IMR-90 (cell line): Measurements from ENCODE around the gene AADAC. TPM values are rescaled to one million over a fixed set of nuclear protein-coding genes. Genes with fewer than 3 reads are reported as not detected.

ENCODE experiments used
- ATAC-seq: fragments of 200-7000 bp; cut with Tn5 transposase; 2 replicates; pipeline ENCODE4 v1.9.1; 2020; ENCODE audit warnings: low read depth, mild to moderate bottlenecking, moderate library complexity
- BruUV-seq: library from RNA; stranded (reverse); fragments of 400-500 nt; replicated peaks from 2 replicates; lab custom pipeline; 2021; lab: Mats Ljungman, UMichigan
- CTCF ChIA-PET: fragments of 300-600 bp; formaldehyde crosslinking; extraction: SDS; loops from one replicate; lab custom pipeline; 2021; ENCODE audit warnings: antibody characterized with exemption; lab: Yijun Ruan, JAX
- POLR2A ChIA-PET: fragments of 300-600 bp; sonication (Branson Sonifier 250); formaldehyde crosslinking; loops from one replicate; lab custom pipeline; 2022; ENCODE audit warnings: antibody characterized with exemption; ENCODE audit not compliant: unreplicated experiment; lab: Charles Lee
- DNase-seq: peaks from one replicate; pipeline ENCODE4 v3.0.0; 2013
- H2AFZ ChIP-seq: replicated peaks from 2 replicates; pipeline ENCODE3; 2013; ENCODE audit warnings: low read length, mild to moderate bottlenecking; ENCODE audit not compliant: poor library complexity
- H2AK5ac ChIP-seq: 2 replicates; pipeline ENCODE4 v1.6.1; 2013; ENCODE audit warnings: low read depth, low read length, inconsistent platforms
- H2AK9ac ChIP-seq: replicated peaks from 2 replicates; pipeline ENCODE3; 2013; ENCODE audit warnings: mild to moderate bottlenecking, low read depth, low read length, moderate library complexity; ENCODE audit not compliant: poor library complexity
- H2BK120ac ChIP-seq: 2 replicates; pipeline ENCODE4 v1.6.1; 2013; ENCODE audit warnings: low read depth, low read length, inconsistent platforms
- H2BK15ac ChIP-seq: 3 replicates; pipeline ENCODE4 v1.6.1; 2013; ENCODE audit warnings: low read depth, low read length, inconsistent platforms
- H2BK20ac ChIP-seq: 2 replicates; pipeline ENCODE4 v1.6.1; 2013; ENCODE audit warnings: low read depth, mild to moderate bottlenecking, inconsistent platforms, low read length, moderate library complexity
- H2BK5ac ChIP-seq: 2 replicates; pipeline ENCODE4 v1.6.1; 2013; ENCODE audit warnings: mild to moderate bottlenecking, low read depth, low read length, inconsistent platforms; ENCODE audit not compliant: poor library complexity, severe bottlenecking
- H3K14ac ChIP-seq: replicated peaks from 2 replicates; pipeline ENCODE4 v1.6.1; 2013; ENCODE audit warnings: low read depth, low read length, inconsistent platforms
- H3K18ac ChIP-seq: 2 replicates; pipeline ENCODE4 v1.6.1; 2013; ENCODE audit warnings: low read depth, low read length, control low read depth
- H3K23ac ChIP-seq: 2 replicates; pipeline ENCODE4 v1.6.1; 2013; ENCODE audit warnings: low read depth, low read length, inconsistent platforms
- H3K27ac ChIP-seq: 2 replicates; pipeline ENCODE4 v1.5.1; 2013; ENCODE audit warnings: mild to moderate bottlenecking, control low read depth, low read length; ENCODE audit not compliant: insufficient read depth
- H3K27me3 ChIP-seq: 2 replicates; pipeline ENCODE4 v1.6.1; 2013; ENCODE audit warnings: low read length; ENCODE audit not compliant: control insufficient read depth, insufficient read depth
- H3K36me3 ChIP-seq: 2 replicates; pipeline ENCODE4 v1.6.1; 2013; ENCODE audit warnings: low read length, mixed read lengths; ENCODE audit not compliant: control insufficient read depth, insufficient read depth
- H3K4ac ChIP-seq: 2 replicates; pipeline ENCODE4 v1.6.1; 2013; ENCODE audit warnings: low read depth, low read length, inconsistent platforms
- H3K4me1 ChIP-seq: 2 replicates; pipeline ENCODE4 v1.6.1; 2013; ENCODE audit warnings: low read length, mixed read lengths; ENCODE audit not compliant: control insufficient read depth, insufficient read depth
- H3K4me2 ChIP-seq: 2 replicates; pipeline ENCODE4 v1.6.1; 2013; ENCODE audit warnings: low read depth, mild to moderate bottlenecking, control low read depth, low read length, moderate library complexity
- H3K4me3 ChIP-seq: 2 replicates; pipeline ENCODE4 v1.5.1; 2013; ENCODE audit warnings: low read depth, mild to moderate bottlenecking, control low read depth, low read length, moderate library complexity; ENCODE audit not compliant: insufficient read depth
- H3K56ac ChIP-seq: 2 replicates; pipeline ENCODE4 v1.6.1; 2013; ENCODE audit warnings: low read length, inconsistent platforms; ENCODE audit not compliant: insufficient read depth; ENCODE audit errors: extremely low read depth
- H3K79me1 ChIP-seq, 2 experiments: 2 replicates each; pipeline ENCODE4 v1.6.1; 2013; ENCODE audit warnings: low read length in 2 of 2, inconsistent platforms in 1 of 2, low read depth in 1 of 2
- H3K9ac ChIP-seq: 2 replicates; pipeline ENCODE4 v1.6.1; 2013; ENCODE audit warnings: low read depth, low read length, control low read depth
- H3K9me1 ChIP-seq: 2 replicates; pipeline ENCODE4 v1.6.1; 2013; ENCODE audit warnings: low read length, inconsistent platforms; ENCODE audit not compliant: insufficient read depth
- H3K9me3 ChIP-seq: 2 replicates; pipeline ENCODE4 v1.6.1; 2013; ENCODE audit warnings: low read length; ENCODE audit not compliant: control insufficient read depth, insufficient read depth
- H4K20me1 ChIP-seq: 2 replicates; pipeline ENCODE4 v1.6.1; 2013; ENCODE audit warnings: low read length, inconsistent platforms; ENCODE audit not compliant: insufficient read depth
- H4K5ac ChIP-seq: 2 replicates; pipeline ENCODE4 v1.6.1; 2013; ENCODE audit warnings: mild to moderate bottlenecking, low read depth, low read length, control low read depth
- H4K8ac ChIP-seq, 2 experiments: 2 replicates each; pipeline ENCODE4 v1.6.1; 2013; ENCODE audit warnings: low read depth in 2 of 2, low read length in 2 of 2, control low read depth in 1 of 2, inconsistent platforms in 1 of 2
- H4K91ac ChIP-seq: 2 replicates; pipeline ENCODE4 v1.6.1; 2013; ENCODE audit warnings: low read depth, low read length, inconsistent platforms; ENCODE audit not compliant: insufficient read depth
- BHLHE40 ChIP-seq: fragments of 150-350 bp; IDR thresholded peaks from 2 replicates; pipeline ENCODE4 v1.6.1; 2016; ENCODE audit warnings: mild to moderate bottlenecking, low read depth, low read length
- CEBPB ChIP-seq: IDR thresholded peaks from 2 replicates; pipeline ENCODE4 v1.6.1; 2012; ENCODE audit warnings: low read depth, low read length, improper control_type of control experiment
- CHD1 ChIP-seq: IDR thresholded peaks from 2 replicates; pipeline ENCODE4 v1.6.1; 2012; ENCODE audit warnings: low read depth, low read length, improper control_type of control experiment
- FOS ChIP-seq: fragments of 150-350 bp; IDR thresholded peaks from 2 replicates; pipeline ENCODE4 v1.6.1; 2016; ENCODE audit warnings: low read depth, low read length
- MAFK ChIP-seq: IDR thresholded peaks from 2 replicates; pipeline ENCODE4 v1.6.1; 2012; ENCODE audit warnings: low read depth, low read length, improper control_type of control experiment
- MAZ ChIP-seq: IDR thresholded peaks from 2 replicates; pipeline ENCODE4 v1.6.1; 2012; ENCODE audit warnings: low read depth, mild to moderate bottlenecking, low read length, improper control_type of control experiment, moderate library complexity, borderline replicate concordance
- MXI1 ChIP-seq: IDR thresholded peaks from 2 replicates; pipeline ENCODE4 v1.6.1; 2012; ENCODE audit warnings: low read depth, mild to moderate bottlenecking, low read length, moderate library complexity, borderline replicate concordance
- NFE2L2 ChIP-seq: fragments of 150-350 bp; IDR thresholded peaks from 2 replicates; pipeline ENCODE4 v1.6.1; 2016; ENCODE audit warnings: low read depth, mild to moderate bottlenecking, low read length
- POLR2A ChIP-seq: IDR thresholded peaks from 2 replicates; pipeline ENCODE4 v1.6.1; 2012; ENCODE audit warnings: mild to moderate bottlenecking, low read depth, low read length
- RAD21 ChIP-seq: IDR thresholded peaks from 2 replicates; pipeline ENCODE4 v1.6.1; 2012; ENCODE audit warnings: low read length, improper control_type of control experiment
- RCOR1 ChIP-seq: IDR thresholded peaks from 2 replicates; pipeline ENCODE4 v1.6.1; 2012; ENCODE audit warnings: mild to moderate bottlenecking, low read length, improper control_type of control experiment; ENCODE audit not compliant: insufficient replicate concordance
- RFX5 ChIP-seq: IDR thresholded peaks from 2 replicates; pipeline ENCODE4 v1.8.0; 2012; ENCODE audit warnings: low read depth, mild to moderate bottlenecking, low read length, moderate library complexity
- SMC3 ChIP-seq: fragments of 150-350 bp; IDR thresholded peaks from 2 replicates; pipeline ENCODE4 v1.6.1; 2016; ENCODE audit warnings: low read depth, mild to moderate bottlenecking, antibody characterized with exemption, low read length, moderate library complexity
- dilution Hi-C: fragments of 300-500 bp; cut with HindIII; formaldehyde crosslinking; loops from one replicate; pipeline ENCODE4 v1.14.3; 2018; ENCODE audit warnings: low sequenced_read_pairs; ENCODE audit not compliant: unreplicated experiment
- in situ Hi-C: fragments of 300-500 bp; cut with MboI; formaldehyde crosslinking; loops from 3 replicates; pipeline ENCODE4 v1.14.3; 2019; ENCODE audit warnings: low sequenced_read_pairs, inconsistent platforms, mixed read lengths
- intact Hi-C: fragments of 100-400 bp; cut with micrococcal nuclease; formaldehyde crosslinking; loops from 2 replicates; pipeline ENCODE4 v1.10.0; 2022
- polyA plus RNA-seq, 3 experiments: library from polyadenylated mRNA; depleted of rRNA; stranded (reverse); fragments of >200 nt; gene quantifications; 2 replicates each; pipeline ENCODE4 v1.2.3, GENCODE V29; 2012; ENCODE audit warnings: low replicate concordance in 1 of 3
- total RNA-seq: library from RNA; depleted of rRNA; stranded (reverse); fragments of >200 nt; gene quantifications from 2 replicates; pipeline ENCODE4 v1.2.3, GENCODE V29; 2012
- TF ChIP-seq, protein P1 (sequence below): conservative IDR thresholded peaks from 2 replicates; pipeline ENCODE4 v1.5.1; 2012; ENCODE audit warnings: mild to moderate bottlenecking, low read depth, low read length, improper control_type of control experiment
- TF ChIP-seq, protein P2 (sequence below): fragments of 150-350 bp; IDR thresholded peaks from 2 replicates; pipeline ENCODE4 v1.6.1; 2016; ENCODE audit warnings: low read depth, mild to moderate bottlenecking, low read length, moderate library complexity, borderline replicate concordance
- TF ChIP-seq, protein P3 (sequence below): fragments of 150-350 bp; IDR thresholded peaks from 2 replicates; pipeline ENCODE4 v1.6.1; 2017; ENCODE audit warnings: mild to moderate bottlenecking, antibody characterized with exemption, low read length, low read depth

AADAC gene
- total and polyA plus RNA-seq, 2 of the 4 experiments (the other 2 are of a cell fraction) = not detected

DNA sequence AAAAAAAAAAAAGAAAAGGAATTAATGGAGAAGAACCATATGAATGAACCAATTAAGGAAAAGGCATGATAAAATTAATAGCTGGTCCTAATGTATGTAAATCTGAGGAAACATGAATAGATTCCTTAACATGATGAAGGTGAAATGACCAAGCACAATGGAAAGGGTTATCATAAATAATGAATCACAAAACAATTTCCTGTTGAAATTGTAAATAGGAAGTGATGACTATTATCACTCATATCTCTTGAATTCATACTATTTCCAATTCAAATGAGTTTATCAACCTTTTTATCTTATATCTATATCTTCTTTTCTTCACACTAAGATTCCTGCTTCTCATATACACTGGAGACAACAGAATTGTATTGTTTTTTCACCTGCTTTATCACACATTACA, 48.2 kb upstream of the AADAC start:
- Histone ChIP-seq H3K27me3 (no peaks in the 10 kb centered on the region), H3K56ac (no peak overlapping the region), H2AFZ (no peak overlapping the region), H2BK5ac (no peak overlapping the region), H3K4me2 (no peak overlapping the region), H2AK5ac (no peak overlapping the region), H2AK9ac (no peak overlapping the region), H2BK120ac (no peak overlapping the region), H3K9me1 (no peaks in the 10 kb centered on the region), H3K18ac (no peak overlapping the region), H3K14ac (no peak overlapping the region), H4K5ac (no peak overlapping the region), H3K23ac (no peak overlapping the region), H4K91ac (no peak overlapping the region), H3K9me3 (no peaks in the 10 kb centered on the region), H4K8ac (no peak overlapping the region), H3K36me3 (no peaks in the 10 kb centered on the region), H3K4me3 (no peak overlapping the region), H3K79me1 (no peaks in the 10 kb centered on the region), H3K9ac (no peak overlapping the region), H2BK20ac (no peak overlapping the region), H3K27ac (no peak overlapping the region), H3K4me1 (no peaks in the 10 kb centered on the region), H4K20me1 (no peaks in the 10 kb centered on the region), H3K4ac (no peak overlapping the region), H2BK15ac (no peak overlapping the region)
- ChIA-PET POLR2A (no interaction called here), CTCF (no interaction called here)
- intact Hi-C loops = no loop called here
- no TSS peak for BruUV-seq
- in situ Hi-C loops = no loop called here
- TF ChIP-seq FOS = no peak
- TF ChIP-seq RFX5 = no peak
- TF ChIP-seq, protein P1, sequence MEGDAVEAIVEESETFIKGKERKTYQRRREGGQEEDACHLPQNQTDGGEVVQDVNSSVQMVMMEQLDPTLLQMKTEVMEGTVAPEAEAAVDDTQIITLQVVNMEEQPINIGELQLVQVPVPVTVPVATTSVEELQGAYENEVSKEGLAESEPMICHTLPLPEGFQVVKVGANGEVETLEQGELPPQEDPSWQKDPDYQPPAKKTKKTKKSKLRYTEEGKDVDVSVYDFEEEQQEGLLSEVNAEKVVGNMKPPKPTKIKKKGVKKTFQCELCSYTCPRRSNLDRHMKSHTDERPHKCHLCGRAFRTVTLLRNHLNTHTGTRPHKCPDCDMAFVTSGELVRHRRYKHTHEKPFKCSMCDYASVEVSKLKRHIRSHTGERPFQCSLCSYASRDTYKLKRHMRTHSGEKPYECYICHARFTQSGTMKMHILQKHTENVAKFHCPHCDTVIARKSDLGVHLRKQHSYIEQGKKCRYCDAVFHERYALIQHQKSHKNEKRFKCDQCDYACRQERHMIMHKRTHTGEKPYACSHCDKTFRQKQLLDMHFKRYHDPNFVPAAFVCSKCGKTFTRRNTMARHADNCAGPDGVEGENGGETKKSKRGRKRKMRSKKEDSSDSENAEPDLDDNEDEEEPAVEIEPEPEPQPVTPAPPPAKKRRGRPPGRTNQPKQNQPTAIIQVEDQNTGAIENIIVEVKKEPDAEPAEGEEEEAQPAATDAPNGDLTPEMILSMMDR = no peak
- TF ChIP-seq RCOR1 = no peak
- no peak for TF ChIP-seq BHLHE40
- no peak for TF ChIP-seq CEBPB
- no peak for TF ChIP-seq SMC3
- TF ChIP-seq, protein P2, sequence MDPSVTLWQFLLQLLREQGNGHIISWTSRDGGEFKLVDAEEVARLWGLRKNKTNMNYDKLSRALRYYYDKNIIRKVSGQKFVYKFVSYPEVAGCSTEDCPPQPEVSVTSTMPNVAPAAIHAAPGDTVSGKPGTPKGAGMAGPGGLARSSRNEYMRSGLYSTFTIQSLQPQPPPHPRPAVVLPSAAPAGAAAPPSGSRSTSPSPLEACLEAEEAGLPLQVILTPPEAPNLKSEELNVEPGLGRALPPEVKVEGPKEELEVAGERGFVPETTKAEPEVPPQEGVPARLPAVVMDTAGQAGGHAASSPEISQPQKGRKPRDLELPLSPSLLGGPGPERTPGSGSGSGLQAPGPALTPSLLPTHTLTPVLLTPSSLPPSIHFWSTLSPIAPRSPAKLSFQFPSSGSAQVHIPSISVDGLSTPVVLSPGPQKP = no peak
- TF ChIP-seq POLR2A = no peak
- no peak for TF ChIP-seq MXI1
- TF ChIP-seq, protein P3, sequence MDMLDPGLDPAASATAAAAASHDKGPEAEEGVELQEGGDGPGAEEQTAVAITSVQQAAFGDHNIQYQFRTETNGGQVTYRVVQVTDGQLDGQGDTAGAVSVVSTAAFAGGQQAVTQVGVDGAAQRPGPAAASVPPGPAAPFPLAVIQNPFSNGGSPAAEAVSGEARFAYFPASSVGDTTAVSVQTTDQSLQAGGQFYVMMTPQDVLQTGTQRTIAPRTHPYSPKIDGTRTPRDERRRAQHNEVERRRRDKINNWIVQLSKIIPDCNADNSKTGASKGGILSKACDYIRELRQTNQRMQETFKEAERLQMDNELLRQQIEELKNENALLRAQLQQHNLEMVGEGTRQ = no peak
- no peak for TF ChIP-seq NFE2L2
- TF ChIP-seq MAFK = no peak
- no peak for TF ChIP-seq CHD1
- TF ChIP-seq MAZ = no peak
- TF ChIP-seq RAD21 = no peak
- no peak for DNase-seq
- no peak for ATAC-seq
- dilution Hi-C loops = no loop called here
